GM21423 (cell line): ENCODE measurements around the gene ROCK2.
A peak's percentile ranks its signal among the peaks of the same experiment; 100 is the strongest.
"Not testable (repeated sequence)": the region's sequence is repeated elsewhere in the genome, so short reads cannot be mapped to it uniquely, and the experiment has no call there.

Experiments used
- ATAC-seq: cut with Tn5 transposase; IDR thresholded peaks from one replicate; pipeline ENCODE4 v1.9.1; 2021; ENCODE audit warnings: mild to moderate bottlenecking, moderate library complexity; ENCODE audit not compliant: unreplicated experiment

The ROCK2 gene

GRCh38 chr2:11187083-11187619 is 157.3 kb downstream of the ROCK2 start:
- no peak for ATAC-seq

GRCh38 chr2:11186145-11186544 is 158.3 kb downstream of the ROCK2 start:
- no peak for ATAC-seq

GRCh38 chr2:11182951-11183350 is 161.5 kb downstream of the ROCK2 start:
- no peak for ATAC-seq

GRCh38 chr2:11180653-11181052 is 163.8 kb downstream of the ROCK2 start:
- ATAC-seq: no peak

- ATAC-seq: no peak
Measured at GRCh38 chr2:11179899-11180298, 164.5 kb downstream of the ROCK2 start.

GRCh38 chr2:11179196-11179595 is 165.2 kb downstream of the ROCK2 start:
- no peak for ATAC-seq

GRCh38 chr2:11177871-11178690 is 166.4 kb downstream of the ROCK2 start:
- ATAC-seq: no peak

- no peak for ATAC-seq
Measured at GRCh38 chr2:11175293-11175795, 169.1 kb downstream of the ROCK2 start.

GRCh38 chr2:11174222-11174621 is 170.2 kb downstream of the ROCK2 start:
- ATAC-seq: no peak

- ATAC-seq: no peak
Measured at GRCh38 chr2:11169333-11169732, 175.1 kb downstream of the ROCK2 start.

- no peak for ATAC-seq
Measured at GRCh38 chr2:11168488-11168887, 175.9 kb downstream of the ROCK2 start.

GRCh38 chr2:11166476-11166875 is 178.0 kb downstream of the ROCK2 start:
- no peak for ATAC-seq

GRCh38 chr2:11165046-11165445 is 179.4 kb downstream of the ROCK2 start:
- ATAC-seq: not testable (repeated sequence)

- no peak for ATAC-seq
Measured at GRCh38 chr2:11163439-11164317, 180.8 kb downstream of the ROCK2 start.

- ATAC-seq: no peak
Measured at GRCh38 chr2:11161747-11162146, 182.7 kb downstream of the ROCK2 start.

GRCh38 chr2:11160731-11161455 is 183.5 kb downstream of the ROCK2 start:
- peak; percentile 66 for ATAC-seq

- no peak for ATAC-seq
Measured at GRCh38 chr2:11160256-11160655, 184.2 kb downstream of the ROCK2 start.

GRCh38 chr2:11159574-11160170 is 184.8 kb downstream of the ROCK2 start:
- ATAC-seq: no peak

- no peak for ATAC-seq
Measured at GRCh38 chr2:11158916-11159573, 185.4 kb downstream of the ROCK2 start.

- no peak for ATAC-seq
Measured at GRCh38 chr2:11157731-11158130, 186.7 kb downstream of the ROCK2 start.
